ENCODE data around the gene VPREB1.

GRCh38 chr22:22208652-22209051 lies 35.9 kb upstream of the VPREB1 start:
- TF ChIP-seq, protein P1, sequence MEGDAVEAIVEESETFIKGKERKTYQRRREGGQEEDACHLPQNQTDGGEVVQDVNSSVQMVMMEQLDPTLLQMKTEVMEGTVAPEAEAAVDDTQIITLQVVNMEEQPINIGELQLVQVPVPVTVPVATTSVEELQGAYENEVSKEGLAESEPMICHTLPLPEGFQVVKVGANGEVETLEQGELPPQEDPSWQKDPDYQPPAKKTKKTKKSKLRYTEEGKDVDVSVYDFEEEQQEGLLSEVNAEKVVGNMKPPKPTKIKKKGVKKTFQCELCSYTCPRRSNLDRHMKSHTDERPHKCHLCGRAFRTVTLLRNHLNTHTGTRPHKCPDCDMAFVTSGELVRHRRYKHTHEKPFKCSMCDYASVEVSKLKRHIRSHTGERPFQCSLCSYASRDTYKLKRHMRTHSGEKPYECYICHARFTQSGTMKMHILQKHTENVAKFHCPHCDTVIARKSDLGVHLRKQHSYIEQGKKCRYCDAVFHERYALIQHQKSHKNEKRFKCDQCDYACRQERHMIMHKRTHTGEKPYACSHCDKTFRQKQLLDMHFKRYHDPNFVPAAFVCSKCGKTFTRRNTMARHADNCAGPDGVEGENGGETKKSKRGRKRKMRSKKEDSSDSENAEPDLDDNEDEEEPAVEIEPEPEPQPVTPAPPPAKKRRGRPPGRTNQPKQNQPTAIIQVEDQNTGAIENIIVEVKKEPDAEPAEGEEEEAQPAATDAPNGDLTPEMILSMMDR (IDR thresholded peaks at IDR 0.05 in 8 of 11, conservative IDR thresholded peaks at IDR 0.05 in 3 of 11): no peak
- no peak for TF ChIP-seq POLR2AphosphoS5 (IDR thresholded peaks at IDR 0.05)
- no peak for TF ChIP-seq POLR2A (IDR thresholded peaks at IDR 0.05)

Data from spleen (tissue), 7 donors.